ENCODE data around the gene ABCG8.

The ABCG8 gene

DNA sequence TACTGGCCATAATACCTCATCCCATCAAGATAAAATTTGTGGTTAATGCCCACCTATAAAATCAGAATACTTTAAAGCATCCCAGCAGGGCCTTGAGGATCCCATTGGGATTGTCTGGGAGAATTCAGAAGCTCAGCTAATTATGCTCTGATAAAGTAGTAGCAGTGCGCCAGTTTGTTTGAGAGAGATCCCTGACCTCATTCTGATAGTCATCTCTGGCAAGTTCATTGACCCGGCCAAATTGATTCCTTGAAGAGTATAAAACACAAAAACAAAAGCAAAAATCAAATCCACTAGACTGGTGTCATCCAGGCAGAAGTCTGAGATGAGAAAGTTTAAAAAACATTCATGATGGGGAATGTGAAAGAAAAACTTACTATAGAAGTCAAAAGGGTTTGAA lies 14.3 kb upstream of the ABCG8 start:
- no peaks in the 10 kb centered on the region for H3K36me3 ChIP-seq (ENCODE audit: control insufficient read depth in 5 of 5, insufficient read depth in 5 of 5, low read length in 5 of 5)
- no peaks in the 10 kb centered on the region for H3K9me3 ChIP-seq (ENCODE audit: control insufficient read depth in 5 of 5, low read length in 5 of 5)
- H3K4me1 ChIP-seq (ENCODE audit: control insufficient read depth in 5 of 5, insufficient read depth in 5 of 5, low read length in 5 of 5): no peaks in the 10 kb centered on the region
- H3K9ac ChIP-seq (ENCODE audit: low read length in 5 of 5): no peak overlapping the region
- no peak overlapping the region for H3K27ac ChIP-seq (ENCODE audit: low read depth, low read length)
- no peak overlapping the region for H3K4me3 ChIP-seq (ENCODE audit: low read depth in 1 of 5, low read length in 5 of 5)
- H3K27me3 ChIP-seq (ENCODE audit: control insufficient read depth in 5 of 5, insufficient read depth in 4 of 5, low read length in 5 of 5): peaks cover 0 to 9% (median 0%) of the 10 kb centered on the region in 5 donors

DNA sequence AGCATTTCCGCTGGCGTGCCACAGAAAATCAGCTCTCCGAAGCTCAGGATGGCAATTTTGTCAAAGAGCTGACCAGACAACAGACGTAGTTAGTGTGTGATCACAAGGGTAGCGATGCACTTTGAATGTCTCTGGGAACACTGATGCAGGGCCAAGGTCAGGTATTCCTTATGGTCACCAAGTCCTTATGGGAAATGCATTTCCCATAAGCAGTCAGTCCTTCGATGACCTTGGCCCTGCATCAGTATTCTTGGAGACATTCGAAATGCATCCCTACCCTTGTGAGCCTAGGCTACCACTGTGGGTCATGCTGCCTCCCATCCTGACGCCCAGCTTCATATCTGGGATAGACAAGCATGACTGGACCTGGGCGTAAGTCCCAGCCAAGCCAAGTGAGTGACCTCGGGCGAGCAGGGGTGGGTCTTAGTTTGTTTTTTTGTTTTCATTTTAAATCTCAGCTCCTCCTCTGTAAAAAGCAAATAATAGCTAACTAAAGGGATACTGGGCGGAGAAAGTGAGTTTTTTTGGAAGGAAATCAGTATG lies 13.7 kb upstream of the ABCG8 start:
- Histone ChIP-seq H3K27ac (ENCODE audit: low read depth, low read length) (no peak overlapping the region), H3K27me3 (ENCODE audit: control insufficient read depth in 5 of 5, insufficient read depth in 4 of 5, low read length in 5 of 5) (peaks cover 0 to 9% (median 0%) of the 10 kb centered on the region in 5 donors), H3K4me3 (ENCODE audit: low read depth in 1 of 5, low read length in 5 of 5) (no peak overlapping the region), H3K9me3 (ENCODE audit: control insufficient read depth in 5 of 5, low read length in 5 of 5) (no peaks in the 10 kb centered on the region), H3K9ac (ENCODE audit: low read length in 5 of 5) (no peak overlapping the region), H3K36me3 (ENCODE audit: control insufficient read depth in 5 of 5, insufficient read depth in 5 of 5, low read length in 5 of 5) (no peaks in the 10 kb centered on the region), H3K4me1 (ENCODE audit: control insufficient read depth in 5 of 5, insufficient read depth in 5 of 5, low read length in 5 of 5) (no peaks in the 10 kb centered on the region)

DNA sequence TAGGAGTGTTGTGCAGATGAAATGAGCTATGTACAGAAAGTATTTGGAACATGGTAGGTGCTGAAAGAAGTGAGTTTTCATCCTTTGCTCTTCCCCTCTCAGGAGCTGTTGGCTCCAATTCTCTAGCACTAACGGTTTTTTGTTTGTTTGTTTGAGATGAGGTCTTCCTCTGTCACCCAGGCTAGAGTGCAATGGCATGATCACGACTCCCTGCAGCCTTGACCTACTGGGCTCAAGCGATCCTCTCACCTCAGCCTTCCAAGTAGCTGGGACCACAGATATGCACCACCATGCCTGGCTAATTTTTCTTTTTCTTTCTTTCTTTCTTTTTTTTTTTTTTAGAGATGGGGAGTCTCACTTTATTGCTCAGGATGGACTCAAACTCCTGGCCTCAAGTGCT lies 12.9 kb upstream of the ABCG8 start:
- Histone ChIP-seq H3K4me1 (ENCODE audit: control insufficient read depth in 5 of 5, insufficient read depth in 5 of 5, low read length in 5 of 5) (no peaks in the 10 kb centered on the region), H3K4me3 (ENCODE audit: low read depth in 1 of 5, low read length in 5 of 5) (no peak overlapping the region), H3K36me3 (ENCODE audit: control insufficient read depth in 5 of 5, insufficient read depth in 5 of 5, low read length in 5 of 5) (no peaks in the 10 kb centered on the region), H3K27ac (ENCODE audit: low read depth, low read length) (no peak overlapping the region), H3K9ac (ENCODE audit: low read length in 5 of 5) (no peak overlapping the region), H3K9me3 (ENCODE audit: control insufficient read depth in 5 of 5, low read length in 5 of 5) (no peaks in the 10 kb centered on the region), H3K27me3 (ENCODE audit: control insufficient read depth in 5 of 5, insufficient read depth in 4 of 5, low read length in 5 of 5) (peaks cover 0 to 9% (median 0%) of the 10 kb centered on the region in 5 donors)

DNA sequence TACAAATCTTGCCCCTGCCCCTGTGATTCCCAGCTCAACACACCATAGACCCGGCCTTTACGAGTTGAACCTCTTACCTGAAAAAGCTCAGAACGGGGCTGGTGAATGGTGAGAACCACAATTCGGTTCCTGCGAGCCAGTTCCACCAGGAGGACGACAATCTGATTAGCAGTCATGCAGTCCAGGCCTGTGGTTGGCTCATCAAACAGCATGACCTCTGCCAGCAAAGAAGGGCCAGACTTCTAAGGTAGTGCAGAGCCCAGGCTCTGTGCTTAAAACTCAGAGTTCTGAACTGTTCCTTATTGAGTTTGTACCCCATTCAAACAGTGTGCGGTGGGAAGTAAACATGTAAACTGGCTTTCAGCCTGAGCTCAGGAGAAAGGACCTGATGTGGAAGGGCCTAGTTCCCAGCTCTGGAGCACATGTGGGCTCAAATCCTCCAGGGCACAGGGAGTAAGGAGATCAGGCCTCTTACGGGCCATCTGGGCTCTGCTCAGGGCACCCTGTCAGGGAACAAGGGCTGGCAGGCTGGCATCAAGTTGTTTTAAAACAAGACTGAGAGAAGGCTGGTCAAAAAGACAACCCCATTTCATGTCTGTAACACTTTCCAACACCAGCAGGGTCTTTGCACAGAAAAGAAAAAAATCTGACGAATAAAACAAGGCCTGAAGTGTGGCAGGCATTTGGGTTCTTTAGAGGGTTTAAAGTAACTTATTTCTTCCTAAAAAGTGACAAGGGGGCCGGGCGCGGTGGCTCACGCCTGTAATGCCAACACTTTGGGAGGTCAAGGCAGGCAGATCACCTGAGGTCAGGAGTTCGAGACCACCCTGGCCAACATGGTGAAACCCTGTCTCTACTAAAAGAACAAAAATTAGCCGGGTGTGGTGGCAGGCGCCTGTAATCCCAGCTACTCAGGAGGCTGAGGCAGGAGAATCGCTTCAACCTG lies 12.2 kb upstream of the ABCG8 start:
- H3K4me1 ChIP-seq (ENCODE audit: control insufficient read depth in 5 of 5, insufficient read depth in 5 of 5, low read length in 5 of 5): peaks cover 0 to 4% (median 3%) of the 10 kb centered on the region in 5 donors
- no peak overlapping the region for H3K4me3 ChIP-seq (ENCODE audit: low read depth in 1 of 5, low read length in 5 of 5)
- no peaks in the 10 kb centered on the region for H3K36me3 ChIP-seq (ENCODE audit: control insufficient read depth in 5 of 5, insufficient read depth in 5 of 5, low read length in 5 of 5)
- H3K27me3 ChIP-seq (ENCODE audit: control insufficient read depth in 5 of 5, insufficient read depth in 4 of 5, low read length in 5 of 5): peaks cover 0 to 12% (median 0%) of the 10 kb centered on the region in 5 donors
- no peak overlapping the region for H3K9ac ChIP-seq (ENCODE audit: low read length in 5 of 5)
- H3K9me3 ChIP-seq (ENCODE audit: control insufficient read depth in 5 of 5, low read length in 5 of 5): no peaks in the 10 kb centered on the region
- H3K27ac ChIP-seq (ENCODE audit: low read depth, low read length): no peak overlapping the region

DNA sequence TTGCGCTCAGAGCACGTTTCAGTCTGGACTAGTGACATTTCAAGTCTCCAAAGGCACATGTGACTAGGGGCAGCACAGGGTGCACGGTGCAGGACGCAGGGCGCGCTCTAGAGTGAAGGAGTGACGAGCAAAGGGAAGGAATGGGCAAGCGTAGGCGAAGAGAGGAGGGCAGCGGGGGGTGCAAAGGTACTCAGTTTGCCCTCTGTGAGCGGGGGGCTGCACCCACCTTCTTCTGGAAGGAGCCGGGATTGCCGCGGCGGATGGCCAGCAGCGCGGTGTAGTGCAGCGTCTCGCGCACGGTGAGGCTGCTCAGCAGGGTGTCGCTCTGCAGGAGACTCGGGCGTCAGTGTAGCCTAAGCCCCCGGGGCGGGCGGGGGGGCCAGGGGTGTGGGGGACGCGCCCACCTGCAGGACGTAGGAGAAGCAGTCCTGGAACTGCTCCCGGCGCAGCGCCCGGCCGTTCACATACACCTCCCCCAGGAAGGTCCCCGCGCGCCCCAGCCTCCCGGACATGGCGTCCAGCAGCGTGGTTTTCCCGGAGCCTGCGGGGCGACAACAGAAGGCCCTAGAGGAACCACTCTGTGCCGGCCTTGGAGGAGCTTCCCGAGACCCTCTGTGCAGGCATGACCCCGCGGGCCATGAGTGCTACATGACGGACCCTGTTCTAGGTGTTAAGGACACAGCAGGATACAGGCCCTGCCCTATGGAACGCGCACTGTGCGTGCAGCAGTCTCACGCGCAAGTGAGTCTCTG lies 7.1 kb upstream of the ABCG8 start:
- Histone ChIP-seq H3K4me1 (ENCODE audit: control insufficient read depth in 5 of 5, insufficient read depth in 5 of 5, low read length in 5 of 5) (peaks cover 0 to 10% (median 9%) of the 10 kb centered on the region in 5 donors), H3K36me3 (ENCODE audit: control insufficient read depth in 5 of 5, insufficient read depth in 5 of 5, low read length in 5 of 5) (no peaks in the 10 kb centered on the region), H3K9me3 (ENCODE audit: control insufficient read depth in 5 of 5, low read length in 5 of 5) (no peaks in the 10 kb centered on the region), H3K27ac (ENCODE audit: low read depth, low read length) (no peak overlapping the region), H3K4me3 (ENCODE audit: low read depth in 1 of 5, low read length in 5 of 5) (peak overlapping the region; percentile 39 to 64 (median 61)), H3K9ac (ENCODE audit: low read length in 5 of 5) (no peak overlapping the region), H3K27me3 (ENCODE audit: control insufficient read depth in 5 of 5, insufficient read depth in 4 of 5, low read length in 5 of 5) (peaks cover 0 to 9% (median 0%) of the 10 kb centered on the region in 5 donors)

DNA sequence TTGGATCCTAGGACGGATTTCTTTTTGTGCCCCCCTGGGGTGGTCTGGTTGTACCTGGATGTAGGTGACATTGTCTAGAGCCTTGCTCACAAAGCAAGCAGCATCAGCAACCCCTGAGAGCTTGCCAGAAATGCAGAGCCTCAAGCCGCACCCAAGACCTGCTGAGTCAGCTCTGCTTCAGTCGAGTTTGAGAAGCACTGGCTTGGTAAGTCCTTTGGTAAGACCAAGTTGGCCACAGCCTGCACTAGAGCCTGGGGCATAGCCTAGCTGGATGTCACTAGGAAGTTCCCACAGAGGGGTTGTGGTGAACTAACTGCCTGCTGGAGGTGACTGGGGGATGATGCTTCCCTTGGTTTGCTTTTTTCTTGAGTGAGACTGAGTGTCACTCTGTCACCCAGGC lies 6.3 kb upstream of the ABCG8 start:
- Histone ChIP-seq H3K9me3 (ENCODE audit: control insufficient read depth in 5 of 5, low read length in 5 of 5) (no peaks in the 10 kb centered on the region), H3K36me3 (ENCODE audit: control insufficient read depth in 5 of 5, insufficient read depth in 5 of 5, low read length in 5 of 5) (no peaks in the 10 kb centered on the region), H3K27ac (ENCODE audit: low read depth, low read length) (no peak overlapping the region), H3K4me3 (ENCODE audit: low read depth in 1 of 5, low read length in 5 of 5) (no peak overlapping the region), H3K9ac (ENCODE audit: low read length in 5 of 5) (no peak overlapping the region), H3K4me1 (ENCODE audit: control insufficient read depth in 5 of 5, insufficient read depth in 5 of 5, low read length in 5 of 5) (peaks cover 0 to 10% (median 9%) of the 10 kb centered on the region in 5 donors), H3K27me3 (ENCODE audit: control insufficient read depth in 5 of 5, insufficient read depth in 4 of 5, low read length in 5 of 5) (peaks cover 0 to 9% (median 0%) of the 10 kb centered on the region in 5 donors)

DNA sequence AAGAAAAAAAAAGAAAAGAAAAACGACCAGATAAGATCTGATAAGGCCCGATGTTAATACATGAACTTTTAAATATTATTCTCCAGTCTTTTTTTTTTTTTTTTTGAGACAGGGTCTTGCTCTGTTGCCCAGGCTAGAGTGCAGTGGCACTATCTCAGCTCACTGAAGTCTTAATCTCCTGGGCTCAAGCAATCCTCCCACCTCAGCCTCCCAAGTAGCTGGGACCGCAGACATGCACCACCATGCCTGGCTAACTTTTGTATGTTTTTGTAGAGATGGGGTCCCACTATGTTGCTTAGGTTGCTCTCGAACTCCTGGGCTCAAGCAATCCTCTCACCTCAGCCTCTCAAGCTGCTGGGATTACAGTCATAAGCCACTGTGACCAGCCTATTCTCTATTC lies 1.7 kb upstream of the ABCG8 start:
- Histone ChIP-seq H3K9ac (ENCODE audit: low read length in 5 of 5) (no peak overlapping the region), H3K4me3 (ENCODE audit: low read depth in 1 of 5, low read length in 5 of 5) (no peak overlapping the region), H3K4me1 (ENCODE audit: control insufficient read depth in 5 of 5, insufficient read depth in 5 of 5, low read length in 5 of 5) (peaks cover 2 to 16% (median 9%) of the 10 kb centered on the region in 5 donors), H3K27me3 (ENCODE audit: control insufficient read depth in 5 of 5, insufficient read depth in 4 of 5, low read length in 5 of 5) (peaks cover 0 to 4% (median 0%) of the 10 kb centered on the region in 5 donors), H3K27ac (ENCODE audit: low read depth, low read length) (no peak overlapping the region), H3K36me3 (ENCODE audit: control insufficient read depth in 5 of 5, insufficient read depth in 5 of 5, low read length in 5 of 5) (no peaks in the 10 kb centered on the region), H3K9me3 (ENCODE audit: control insufficient read depth in 5 of 5, low read length in 5 of 5) (no peaks in the 10 kb centered on the region)

DNA sequence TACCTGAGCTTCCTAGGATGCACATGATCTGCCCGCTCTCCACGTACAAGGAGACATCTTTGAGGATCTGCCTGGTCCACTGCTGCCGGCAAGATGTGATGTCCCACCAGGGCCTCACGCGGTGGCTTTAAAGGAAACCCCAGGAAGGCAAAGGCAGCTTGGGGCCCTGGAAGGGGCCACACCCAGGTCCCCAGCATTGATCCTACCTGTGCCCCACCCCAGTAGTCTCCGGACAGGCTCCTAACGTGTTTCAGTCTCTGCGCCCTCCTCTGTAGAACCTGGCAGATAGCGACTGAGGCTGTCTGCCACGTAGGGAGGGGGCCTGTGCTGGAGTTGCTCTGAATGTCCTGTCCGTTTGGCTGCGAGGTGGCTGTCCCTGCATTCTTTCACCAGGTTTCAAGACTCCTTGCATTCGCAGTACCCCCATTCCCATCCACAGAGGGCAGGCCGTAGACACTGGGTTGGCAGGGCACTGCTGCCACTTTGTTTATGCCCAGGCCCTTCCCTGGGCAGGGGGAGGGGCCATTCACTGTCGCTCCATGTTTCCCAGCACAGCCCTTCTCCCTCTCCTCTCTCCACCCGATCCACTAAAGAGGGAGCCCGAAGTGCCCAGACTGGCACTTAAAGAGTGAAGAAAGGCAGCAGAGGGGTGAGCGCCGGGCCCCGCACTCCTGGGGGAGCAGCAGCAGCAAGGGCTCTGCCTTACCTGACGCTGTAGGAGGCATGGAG lies 776 bp upstream of the ABCG8 start:
- Histone ChIP-seq H3K27me3 (ENCODE audit: control insufficient read depth in 5 of 5, insufficient read depth in 4 of 5, low read length in 5 of 5) (no peaks in the 10 kb centered on the region), H3K27ac (ENCODE audit: low read depth, low read length) (no peak overlapping the region), H3K9me3 (ENCODE audit: control insufficient read depth in 5 of 5, low read length in 5 of 5) (no peaks in the 10 kb centered on the region), H3K4me3 (ENCODE audit: low read depth in 1 of 5, low read length in 5 of 5) (no peak overlapping the region), H3K36me3 (ENCODE audit: control insufficient read depth in 5 of 5, insufficient read depth in 5 of 5, low read length in 5 of 5) (no peaks in the 10 kb centered on the region), H3K4me1 (ENCODE audit: control insufficient read depth in 5 of 5, insufficient read depth in 5 of 5, low read length in 5 of 5) (peaks cover 2 to 11% (median 7%) of the 10 kb centered on the region in 5 donors), H3K9ac (ENCODE audit: low read length in 5 of 5) (no peak overlapping the region)

DNA sequence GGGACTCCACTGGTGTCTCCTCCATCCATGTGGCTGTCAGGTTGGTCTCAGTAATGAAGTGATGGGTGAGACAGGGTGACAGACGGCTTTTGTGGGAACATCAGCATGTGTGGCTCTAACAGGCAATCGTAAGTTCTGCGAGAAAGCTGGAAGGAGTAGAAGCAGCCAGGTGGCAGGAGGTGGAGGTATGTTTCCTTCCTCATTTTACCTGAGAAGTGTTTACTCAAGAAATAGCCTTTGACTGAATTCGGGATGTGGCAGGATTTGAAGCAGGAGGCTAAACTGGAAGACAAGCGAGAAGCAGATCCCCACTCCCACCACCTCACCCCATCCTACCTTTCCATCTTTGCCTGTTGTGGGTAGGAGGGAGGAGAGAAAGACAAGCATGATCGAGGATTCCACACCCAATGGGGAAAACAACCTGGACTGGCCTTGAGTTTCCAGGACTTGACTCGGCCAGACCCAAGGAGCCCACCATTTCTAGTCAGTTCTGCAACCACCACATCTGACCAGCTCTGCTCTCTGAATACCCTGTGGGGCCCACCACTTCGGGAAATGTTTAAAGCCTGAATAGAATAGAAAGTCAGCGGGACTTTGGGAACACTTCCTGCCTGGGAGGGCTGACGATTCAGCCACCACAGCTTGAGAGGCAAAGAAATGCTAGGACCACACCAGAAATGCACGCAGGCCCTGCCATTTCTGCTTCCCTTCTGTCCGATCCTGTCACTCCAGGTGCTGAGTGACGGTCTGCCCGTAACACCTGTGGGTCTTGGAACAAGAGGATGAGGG lies 1.2 kb downstream of the ABCG8 start:
- H3K9ac ChIP-seq (ENCODE audit: low read length in 5 of 5): no peak overlapping the region
- no peaks in the 10 kb centered on the region for H3K9me3 ChIP-seq (ENCODE audit: control insufficient read depth in 5 of 5, low read length in 5 of 5)
- H3K4me1 ChIP-seq (ENCODE audit: control insufficient read depth in 5 of 5, insufficient read depth in 5 of 5, low read length in 5 of 5): peaks cover 2 to 11% (median 7%) of the 10 kb centered on the region in 5 donors
- no peaks in the 10 kb centered on the region for H3K36me3 ChIP-seq (ENCODE audit: control insufficient read depth in 5 of 5, insufficient read depth in 5 of 5, low read length in 5 of 5)
- no peak overlapping the region for H3K27ac ChIP-seq (ENCODE audit: low read depth, low read length)
- H3K4me3 ChIP-seq (ENCODE audit: low read depth in 1 of 5, low read length in 5 of 5): no peak overlapping the region
- H3K27me3 ChIP-seq (ENCODE audit: control insufficient read depth in 5 of 5, insufficient read depth in 4 of 5, low read length in 5 of 5): no peaks in the 10 kb centered on the region

Data from subcutaneous abdominal adipose tissue (tissue), 5 donors.